ENCODE results near the gene HECA. TPM values are rescaled to one million over a fixed set of nuclear protein-coding genes. Genes with fewer than 3 reads are reported as not detected.

Gene HECA
- total and polyA plus RNA-seq, 11 donors: 16.5 to 67.0 (median 47.9) TPM

- 90 to 100% (median 97%) methylated on average over 1 of the region's 1 CpG for WGBS, 4 donors
- Histone ChIP-seq H3K36me3 (no peaks in the 10 kb centered on the region), H3K27me3 (no peaks in the 10 kb centered on the region), H3K4me3 (no peak overlapping the region), H3K4me1 (peaks cover 0 to 58% (median 7%) of the 10 kb centered on the region in 12 donors), H3K27ac (no peak overlapping the region), H3K9me3 (no peaks in the 10 kb centered on the region)
- TF ChIP-seq CTCF (IDR thresholded peaks at IDR 0.05): no peak
- no peak for TF ChIP-seq POLR2A (IDR thresholded peaks at IDR 0.05)
- intact Hi-C loops (cut with DNase I): loop anchor here in 5 of 10 donors (5.0 to 10.0 kb wide), 4 partner anchors 88 to 233 kb away; no protein-coding TSS in a partner anchor
- no peak for ATAC-seq
- DNase-seq: no peak
Measured at GRCh38 chr6:139129284-139129683, 5.6 kb upstream of the HECA start.

- Histone ChIP-seq H3K27me3 (no peaks in the 10 kb centered on the region), H3K27ac (peak overlapping the region in 1 of 12 donors; percentile 99), H3K36me3 (no peaks in the 10 kb centered on the region), H3K9me3 (no peaks in the 10 kb centered on the region), H3K4me1 (peaks cover 0 to 44% (median 6%) of the 10 kb centered on the region in 12 donors), H3K4me3 (peak overlapping the region in 1 of 12 donors; percentile 1)
- WGBS, 4 donors: 56 to 72% (median 60%) methylated on average over 6 of the region's 6 CpGs
- DNase-seq (no peak), ATAC-seq (no peak)
- intact Hi-C loops (cut with DNase I): loop anchor here in 1 of 10 donors (5.0 kb wide), 1 partner anchor 95 kb away; no protein-coding TSS in a partner anchor
- TF ChIP-seq CTCF (IDR thresholded peaks at IDR 0.05) (no peak), POLR2A (IDR thresholded peaks at IDR 0.05) (no peak)
Measured at GRCh38 chr6:139131736-139132280, 3.1 kb upstream of the HECA start.

- H3K4me3 ChIP-seq: peak overlapping the region in 2 of 12 donors; percentile 8 to 15
- TF ChIP-seq CTCF (IDR thresholded peaks at IDR 0.05) (peak in 1 of 12 donors; percentile 11), POLR2A (IDR thresholded peaks at IDR 0.05) (no peak)
- WGBS, 4 donors: 61 to 75% (median 70%) methylated on average over 11 of the region's 11 CpGs
- intact Hi-C loops (cut with DNase I): loop anchor here in 1 of 10 donors (5.0 kb wide), 1 partner anchor 96 kb away; no protein-coding TSS in a partner anchor
- DNase-seq: peak in 1 of 5 donors; percentile 25
- peaks cover 0 to 60% (median 22%) of the 10 kb centered on the region in 12 donors for H3K4me1 ChIP-seq
- H3K27ac ChIP-seq: peak overlapping the region in 11 of 12 donors; percentile 12 to 99 (median 95)
- H3K27me3 ChIP-seq: no peaks in the 10 kb centered on the region
- ATAC-seq: no peak
- H3K36me3 ChIP-seq: peaks cover 0 to 3% (median 0%) of the 10 kb centered on the region in 9 donors
- H3K9me3 ChIP-seq: no peaks in the 10 kb centered on the region
Measured at GRCh38 chr6:139133262-139134063, 1.4 kb upstream of the HECA start.

DNA sequence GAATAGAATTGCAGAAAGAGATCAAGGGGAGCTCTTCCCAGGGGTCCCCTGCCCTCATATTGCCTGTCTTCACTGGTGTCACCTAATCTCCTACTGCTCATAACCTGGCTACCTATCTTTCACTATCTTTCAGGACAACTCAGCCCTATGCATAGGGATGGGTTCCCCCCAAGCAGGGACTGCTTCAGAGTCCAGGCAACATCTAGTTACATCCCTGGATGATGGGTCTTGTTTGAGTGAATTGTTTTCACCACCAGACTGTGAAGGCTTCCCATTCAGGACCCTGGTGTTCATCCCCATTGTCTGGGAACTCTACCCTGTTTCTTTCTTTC, 850 bp upstream of the HECA start:
- Histone ChIP-seq H3K4me1 (peaks cover 0 to 66% (median 28%) of the 10 kb centered on the region in 12 donors), H3K9me3 (no peaks in the 10 kb centered on the region), H3K27ac (peak overlapping the region in 10 of 12 donors; percentile 63 to 99 (median 96)), H3K27me3 (no peaks in the 10 kb centered on the region), H3K36me3 (peaks cover 0 to 3% (median 0%) of the 10 kb centered on the region in 9 donors), H3K4me3 (peak overlapping the region in 1 of 12 donors; percentile 8)
- DNase-seq: no peak
- TF ChIP-seq CTCF (IDR thresholded peaks at IDR 0.05) (no peak), POLR2A (IDR thresholded peaks at IDR 0.05) (no peak)
- ATAC-seq: no peak
- intact Hi-C loops (cut with DNase I): loop anchor here in 1 of 10 donors (5.0 kb wide), 1 partner anchor 97 kb away; no protein-coding TSS in a partner anchor
